TTC549 (cell line): ENCODE data around the gene ZNF655.
"Not testable (repeated sequence)": the region's sequence is repeated elsewhere in the genome, so short reads cannot be mapped to it uniquely, and the experiment has no call there.

ENCODE experiments used
- FAIRE-seq: peaks from 2 replicates; lab custom pipeline; 2012; peaks lifted over from hg19 to GRCh38; lab: Jason Lieb, UNC

ZNF655 gene, protein sequence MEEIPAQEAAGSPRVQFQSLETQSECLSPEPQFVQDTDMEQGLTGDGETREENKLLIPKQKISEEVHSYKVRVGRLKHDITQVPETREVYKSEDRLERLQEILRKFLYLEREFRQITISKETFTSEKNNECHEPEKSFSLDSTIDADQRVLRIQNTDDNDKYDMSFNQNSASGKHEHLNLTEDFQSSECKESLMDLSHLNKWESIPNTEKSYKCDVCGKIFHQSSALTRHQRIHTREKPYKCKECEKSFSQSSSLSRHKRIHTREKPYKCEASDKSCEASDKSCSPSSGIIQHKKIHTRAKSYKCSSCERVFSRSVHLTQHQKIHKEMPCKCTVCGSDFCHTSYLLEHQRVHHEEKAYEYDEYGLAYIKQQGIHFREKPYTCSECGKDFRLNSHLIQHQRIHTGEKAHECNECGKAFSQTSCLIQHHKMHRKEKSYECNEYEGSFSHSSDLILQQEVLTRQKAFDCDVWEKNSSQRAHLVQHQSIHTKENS

DNA sequence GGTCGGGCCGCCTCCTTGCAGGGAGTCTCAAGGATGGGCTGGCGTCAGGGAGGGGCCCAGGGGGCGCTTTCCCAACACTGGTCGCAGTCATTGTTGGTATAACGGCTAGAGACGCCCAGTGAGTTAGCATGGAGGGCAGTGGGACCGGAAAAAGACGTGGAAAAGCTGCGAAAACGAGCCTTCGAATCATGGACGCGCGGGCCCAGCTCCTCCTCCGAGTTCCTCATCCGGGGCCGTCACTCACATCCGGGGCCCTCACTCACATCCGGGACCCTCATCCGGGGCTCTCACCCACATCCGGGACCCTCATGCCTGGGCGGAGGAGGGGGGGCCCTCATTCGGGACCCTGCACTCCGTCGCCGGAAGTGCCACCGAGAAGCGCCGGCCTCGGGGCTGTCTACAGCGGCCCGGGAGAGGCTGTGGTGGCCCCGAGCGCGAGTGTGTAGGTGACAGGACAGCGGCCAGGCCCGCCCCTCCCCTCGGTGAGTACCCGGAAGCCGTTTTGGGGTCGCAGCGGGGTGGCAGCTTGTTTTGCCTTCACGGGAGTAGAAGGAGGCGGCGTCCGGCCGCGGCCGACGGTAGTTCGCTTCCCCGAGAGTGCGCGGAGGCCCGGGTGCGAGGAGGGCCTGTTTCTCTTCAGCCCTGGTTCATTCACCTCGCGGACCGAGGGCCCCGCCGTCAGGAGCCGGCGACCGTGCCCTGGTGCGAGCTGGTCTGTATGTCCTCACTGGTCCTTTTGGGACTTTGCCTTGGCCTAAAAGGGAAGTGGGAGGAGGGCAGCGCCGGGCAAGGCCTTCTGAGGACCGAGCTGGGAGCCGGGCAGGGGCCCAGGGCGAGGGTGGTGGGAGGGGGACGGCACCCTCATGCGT lies at the start of gene ZNF655:
ZNF655 (plus strand) TSS at position 337 of the 869 bp plus-strand sequence. CDS start 1,918 bp downstream, outside the sequence.
- no peak for FAIRE-seq

DNA sequence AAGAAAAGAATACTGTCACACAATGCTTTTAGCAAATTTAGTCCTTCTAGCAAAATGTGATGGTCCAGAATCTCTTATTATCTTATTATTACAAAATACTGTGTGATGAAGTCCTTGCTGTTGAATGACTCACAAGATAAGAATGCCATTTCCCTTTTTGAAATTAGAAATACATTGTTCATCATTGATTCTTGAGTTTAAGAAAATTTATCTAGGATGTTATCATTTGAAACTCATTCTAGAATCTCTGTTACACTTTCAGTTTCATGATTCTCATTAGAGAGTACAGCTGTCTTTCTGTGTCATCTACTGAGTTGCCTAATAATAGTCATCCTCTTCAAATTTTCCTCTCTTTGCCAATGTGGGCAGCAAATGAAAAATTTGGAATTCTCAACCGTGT lies 44.4 kb upstream of the ZNF655 start:
- no peak for FAIRE-seq

DNA sequence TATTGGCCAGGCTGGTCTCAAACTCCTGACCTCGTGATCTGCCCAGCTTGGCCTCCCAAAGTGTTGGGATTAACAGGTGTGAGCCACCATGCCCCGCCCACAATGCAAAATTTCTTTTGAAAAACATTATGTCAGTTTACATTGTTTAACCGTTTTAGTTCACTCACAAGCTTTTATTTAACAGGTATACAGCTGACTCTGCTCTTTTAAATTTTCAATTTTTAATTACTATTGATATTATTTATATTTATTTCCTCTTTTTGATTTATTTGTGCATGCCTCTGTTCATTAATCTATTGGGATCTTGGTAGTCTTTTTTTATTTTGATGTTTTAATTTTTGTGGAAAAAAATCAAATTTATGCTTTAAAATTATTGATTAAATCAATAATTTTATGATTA lies 37.0 kb upstream of the ZNF655 start:
- no peak for FAIRE-seq

DNA sequence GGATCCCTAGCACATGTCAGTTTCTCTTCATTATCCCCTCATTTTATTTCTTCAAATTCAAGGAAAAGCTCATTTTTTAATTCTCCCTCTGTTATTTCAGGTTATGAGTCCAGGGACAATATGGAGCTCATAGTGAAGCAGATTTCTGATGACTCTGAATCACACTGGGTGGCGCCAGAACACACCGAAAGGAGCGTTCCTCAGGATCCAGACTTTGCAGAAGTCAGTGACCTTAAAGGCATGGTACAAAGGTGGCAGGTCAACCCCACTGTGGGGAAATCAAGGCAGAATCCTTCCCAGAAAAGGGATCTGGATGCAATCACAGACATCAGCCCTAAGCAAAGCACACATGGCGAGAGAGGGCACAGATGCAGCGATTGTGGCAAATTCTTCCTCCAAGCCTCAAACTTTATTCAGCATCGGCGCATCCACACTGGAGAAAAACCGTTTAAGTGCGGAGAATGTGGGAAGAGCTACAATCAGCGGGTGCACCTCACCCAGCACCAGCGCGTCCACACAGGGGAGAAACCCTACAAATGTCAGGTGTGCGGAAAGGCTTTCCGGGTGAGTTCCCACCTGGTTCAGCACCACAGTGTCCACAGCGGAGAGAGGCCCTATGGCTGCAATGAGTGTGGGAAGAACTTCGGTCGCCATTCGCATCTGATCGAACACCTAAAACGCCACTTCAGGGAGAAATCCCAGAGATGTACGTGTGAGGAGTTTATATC lies 32.6 kb upstream of the ZNF655 start:
- FAIRE-seq: no peak

DNA sequence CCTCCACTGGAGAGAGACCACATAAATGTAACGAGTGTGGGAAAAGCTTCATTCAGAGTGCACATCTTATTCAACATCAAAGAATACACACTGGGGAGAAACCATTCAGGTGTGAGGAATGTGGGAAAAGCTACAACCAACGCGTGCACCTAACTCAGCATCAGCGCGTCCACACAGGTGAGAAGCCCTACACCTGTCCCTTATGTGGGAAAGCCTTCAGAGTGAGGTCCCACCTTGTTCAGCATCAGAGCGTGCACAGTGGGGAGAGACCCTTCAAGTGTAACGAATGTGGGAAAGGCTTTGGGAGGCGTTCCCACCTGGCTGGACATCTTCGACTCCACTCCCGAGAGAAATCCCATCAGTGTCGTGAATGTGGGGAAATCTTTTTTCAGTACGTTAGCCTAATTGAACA lies 27.1 kb upstream of the ZNF655 start:
- no peak for FAIRE-seq

DNA sequence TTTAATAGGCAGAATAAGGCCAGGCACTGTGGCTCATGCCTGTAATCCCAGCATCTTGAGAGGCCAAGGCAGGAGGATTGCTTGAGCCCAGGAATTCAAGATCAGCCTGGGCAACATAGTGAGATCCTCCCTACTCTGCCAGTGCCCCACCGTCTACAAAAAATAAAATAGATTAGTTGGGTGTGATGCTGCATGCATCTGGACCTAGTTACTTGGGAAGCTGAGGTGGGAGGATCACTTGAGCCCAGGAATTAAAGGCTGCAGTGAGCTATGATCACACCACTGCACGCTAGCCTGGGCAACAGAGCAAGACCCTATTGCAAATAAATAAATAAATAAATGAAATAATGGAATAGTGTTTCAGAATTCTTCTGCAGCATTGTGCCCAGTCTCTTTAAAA lies 22.8 kb upstream of the ZNF655 start:
- no peak for FAIRE-seq

DNA sequence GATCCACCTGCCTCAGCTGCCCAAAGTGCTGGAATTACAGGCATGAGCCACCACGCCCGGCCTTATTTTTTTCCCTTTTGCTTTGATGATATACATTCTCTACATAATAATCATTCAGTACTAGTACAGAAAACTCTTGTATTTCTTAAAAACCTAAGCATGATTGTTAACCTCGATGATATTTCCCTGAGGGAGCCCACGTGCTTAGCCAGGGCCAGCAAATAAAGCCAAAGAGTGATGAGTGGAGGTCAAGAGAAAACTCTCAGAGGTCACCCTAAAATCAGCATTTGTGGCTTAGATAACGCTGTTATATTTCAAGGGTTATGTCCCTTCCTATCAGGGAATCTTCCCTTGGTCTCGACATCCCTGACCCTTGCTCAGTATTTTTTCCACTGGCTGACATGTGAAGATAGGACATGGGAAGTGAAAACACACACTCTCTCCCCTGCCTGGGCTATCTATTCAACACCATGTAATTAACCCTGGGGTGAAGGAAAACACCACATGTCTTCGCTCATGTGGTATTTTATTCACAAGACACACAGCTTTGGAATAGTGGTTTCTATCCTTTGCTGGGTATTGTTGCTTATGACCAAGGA lies 19.1 kb upstream of the ZNF655 start:
- FAIRE-seq: no peak

DNA sequence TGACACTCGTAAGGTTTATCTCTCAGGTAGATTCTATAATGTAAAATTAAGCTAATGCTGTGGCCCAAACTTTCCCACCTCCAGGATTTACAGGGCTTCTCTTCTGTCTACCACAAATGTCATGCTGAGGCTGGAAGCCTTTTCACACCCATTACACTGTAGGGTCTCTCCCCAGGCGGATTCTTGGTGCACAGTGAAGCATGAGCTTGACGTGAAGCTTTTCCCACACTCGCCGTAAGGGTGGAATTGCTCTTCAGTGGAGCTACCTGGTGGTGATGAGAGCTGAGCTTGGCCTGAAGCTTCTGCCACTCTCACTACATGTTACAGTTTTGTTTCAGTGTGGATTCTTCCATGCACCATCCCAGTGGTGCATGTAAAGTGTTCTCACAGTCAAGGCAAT lies 17.9 kb upstream of the ZNF655 start:
- FAIRE-seq: no peak

DNA sequence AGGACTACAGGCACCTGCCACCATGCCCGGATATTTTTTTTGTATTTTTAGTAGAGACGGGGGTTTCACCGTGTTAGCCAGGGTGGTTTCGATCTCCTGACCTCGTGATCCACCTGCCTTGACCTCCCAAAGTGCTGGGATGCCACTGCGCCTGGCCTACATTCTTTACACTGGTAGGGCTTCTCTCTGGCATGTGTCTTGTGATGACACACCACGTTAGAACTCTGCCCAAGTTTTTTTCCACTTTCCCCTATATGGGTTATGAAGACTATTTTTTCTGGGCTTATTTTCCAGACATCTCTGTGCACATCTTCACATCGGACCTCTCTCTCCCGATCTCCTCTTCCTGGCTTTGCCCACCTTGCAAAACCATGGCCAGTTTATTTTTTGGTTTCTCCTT lies 17.2 kb upstream of the ZNF655 start:
- FAIRE-seq: no peak

DNA sequence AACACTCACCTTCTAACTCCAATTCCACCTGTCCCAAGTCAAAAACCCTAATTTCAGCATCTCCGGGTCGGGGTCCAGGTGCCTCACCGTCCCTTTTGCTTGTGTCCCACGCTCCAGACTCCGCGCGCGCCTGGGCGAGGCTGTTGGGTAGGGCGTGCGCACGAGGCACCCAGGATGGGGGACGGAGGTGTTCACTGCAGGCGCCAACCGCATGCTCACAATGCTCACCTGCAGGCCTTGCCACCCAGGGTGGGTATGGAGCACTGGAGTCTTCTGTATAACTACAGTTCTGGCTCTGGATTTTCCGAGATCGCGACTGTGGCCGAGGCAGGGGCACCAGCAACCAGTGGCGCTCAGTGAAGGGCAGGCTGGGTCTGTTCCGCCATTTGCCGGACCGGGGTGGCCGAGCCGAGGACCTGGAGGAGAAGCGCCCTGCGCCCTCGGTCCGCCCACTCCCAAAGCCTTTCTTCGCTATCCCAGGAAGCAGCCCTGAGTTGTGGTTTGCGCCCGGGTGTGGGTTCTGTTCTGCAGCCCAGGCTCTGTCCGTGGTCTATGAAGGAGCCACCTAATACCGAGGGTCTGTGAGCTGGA lies 15.3 kb upstream of the ZNF655 start:
- no peak for FAIRE-seq

DNA sequence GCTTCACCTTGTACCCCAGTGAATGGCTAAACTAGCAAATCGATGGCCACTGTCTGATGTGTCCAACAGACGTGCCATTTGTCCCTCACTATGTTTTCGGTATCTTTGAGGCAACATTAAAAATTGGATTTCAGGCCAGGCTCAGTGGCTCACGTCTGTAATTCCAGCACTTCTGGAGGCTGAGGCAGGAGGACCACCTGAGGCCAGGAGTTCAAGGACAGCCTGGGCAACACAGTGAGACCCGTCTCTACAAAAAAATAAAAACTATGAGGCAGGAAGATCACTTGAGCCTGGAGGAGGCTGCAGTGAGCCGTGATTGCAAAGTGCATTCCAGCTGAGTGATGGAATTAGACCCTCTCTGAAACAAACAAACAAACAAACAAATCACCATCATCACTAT lies 14.5 kb upstream of the ZNF655 start:
- no peak for FAIRE-seq

DNA sequence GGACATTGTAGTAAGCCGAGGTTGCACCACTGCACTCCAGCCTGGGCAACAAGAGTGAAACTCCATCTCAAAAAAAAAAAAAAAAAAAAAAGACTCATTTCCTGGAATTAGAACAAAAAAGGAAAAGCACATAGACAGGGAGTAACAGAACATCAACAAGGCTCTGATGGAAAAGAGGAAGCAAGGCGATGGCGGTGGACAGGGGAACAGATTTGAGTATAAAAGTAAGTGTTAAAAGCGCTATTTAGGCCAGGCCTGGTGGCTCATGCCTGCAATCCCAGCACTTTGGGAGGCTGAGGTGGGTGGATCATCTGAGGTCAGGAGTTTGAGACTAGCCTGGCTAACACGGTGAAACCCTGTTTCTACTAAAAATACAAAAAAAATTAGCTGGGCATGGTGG lies 13.1 kb upstream of the ZNF655 start:
- not testable (repeated sequence) for FAIRE-seq

DNA sequence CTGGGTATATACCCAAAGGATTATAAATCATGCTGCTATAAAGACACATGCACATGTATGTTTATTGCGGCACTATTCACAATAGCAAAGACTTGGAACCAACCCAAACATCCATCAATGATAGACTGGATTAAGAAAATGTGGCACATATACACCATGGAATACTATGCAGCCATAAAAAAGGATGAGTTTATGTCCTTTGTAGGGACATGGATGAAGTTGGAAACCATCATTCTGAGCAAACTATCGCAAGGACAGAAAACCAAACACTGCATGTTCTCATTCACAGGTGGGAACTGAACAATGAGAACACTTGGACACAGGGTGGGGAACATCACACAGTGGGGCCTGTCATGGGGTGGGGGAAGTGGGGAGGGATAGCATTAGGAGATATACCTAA lies 8.9 kb upstream of the ZNF655 start:
- not testable (repeated sequence) for FAIRE-seq

DNA sequence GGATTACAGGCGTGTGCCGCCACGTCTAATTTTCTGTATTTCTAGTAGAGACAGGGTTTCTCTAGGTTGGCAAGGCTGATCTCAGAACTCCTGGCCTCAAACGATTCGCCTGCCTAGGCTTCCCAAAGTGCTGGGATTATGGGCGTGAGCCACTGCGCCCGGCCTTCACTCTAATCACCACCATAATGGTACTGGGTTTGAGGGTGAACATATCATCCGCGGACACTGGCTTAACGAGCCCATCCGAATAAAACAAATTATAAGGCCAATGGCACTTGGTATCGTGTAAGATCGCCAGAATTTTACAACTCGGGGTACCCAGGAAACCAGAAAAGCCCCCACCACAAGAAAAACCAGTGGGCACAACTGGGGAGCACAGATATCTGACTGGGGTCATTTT lies 7.1 kb upstream of the ZNF655 start:
- no peak for FAIRE-seq

DNA sequence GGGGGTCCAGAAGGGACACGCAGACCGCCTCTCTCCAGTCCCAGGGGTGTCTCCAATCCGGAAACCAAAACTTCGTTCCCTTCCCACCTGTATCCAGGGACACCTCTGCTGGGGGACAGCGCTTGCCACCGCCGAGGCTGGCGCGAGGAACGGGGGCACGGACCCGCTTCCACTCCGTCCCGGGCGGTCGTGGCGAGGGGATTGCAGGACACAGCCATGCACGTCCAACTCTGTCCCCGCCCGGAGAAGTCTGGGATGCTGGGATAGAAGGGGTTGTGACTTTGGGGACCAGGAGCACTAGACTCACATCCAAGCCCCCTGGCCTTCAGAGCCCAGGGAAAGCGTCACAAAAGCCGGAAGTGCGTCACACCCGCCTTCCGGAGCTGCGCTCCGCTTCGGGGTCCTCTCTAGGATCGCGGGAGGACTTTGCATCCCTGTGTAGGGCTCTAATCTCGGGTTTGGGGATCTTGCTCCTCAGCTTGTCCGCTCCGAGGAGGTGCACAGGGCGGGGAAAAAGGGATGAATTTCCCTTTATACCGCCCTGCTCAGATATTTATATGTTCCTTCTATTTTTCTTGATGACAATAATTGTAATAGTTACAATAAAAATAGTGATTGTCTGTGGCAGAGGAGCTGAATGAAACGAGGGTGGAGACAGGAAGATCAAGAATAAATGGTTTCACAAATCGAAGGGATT lies 6.5 kb upstream of the ZNF655 start, which contains the start of gene FAM200A:
FAM200A (minus strand) TSS at position 348 of the 697 bp plus-strand sequence. CDS start 3,707 bp downstream, outside the sequence.
- no peak for FAIRE-seq

DNA sequence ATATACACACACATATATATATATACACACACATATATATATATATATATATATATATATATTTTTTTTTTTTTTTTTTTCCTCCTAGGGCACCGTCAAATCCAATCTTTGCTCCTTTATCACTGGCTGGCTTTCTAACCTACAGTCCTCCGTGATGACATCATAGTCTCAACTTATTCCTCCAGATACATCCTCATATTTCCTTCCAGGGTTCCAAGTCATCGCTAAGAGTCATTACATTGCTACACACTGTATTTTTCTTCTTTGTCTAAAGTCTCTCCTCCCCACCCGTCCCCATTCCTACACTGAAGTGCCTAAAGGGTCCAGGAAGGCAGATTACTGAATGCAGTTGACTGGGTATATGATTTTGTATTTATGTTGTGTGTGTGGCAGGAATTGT lies 5.4 kb upstream of the ZNF655 start:
- no peak for FAIRE-seq

DNA sequence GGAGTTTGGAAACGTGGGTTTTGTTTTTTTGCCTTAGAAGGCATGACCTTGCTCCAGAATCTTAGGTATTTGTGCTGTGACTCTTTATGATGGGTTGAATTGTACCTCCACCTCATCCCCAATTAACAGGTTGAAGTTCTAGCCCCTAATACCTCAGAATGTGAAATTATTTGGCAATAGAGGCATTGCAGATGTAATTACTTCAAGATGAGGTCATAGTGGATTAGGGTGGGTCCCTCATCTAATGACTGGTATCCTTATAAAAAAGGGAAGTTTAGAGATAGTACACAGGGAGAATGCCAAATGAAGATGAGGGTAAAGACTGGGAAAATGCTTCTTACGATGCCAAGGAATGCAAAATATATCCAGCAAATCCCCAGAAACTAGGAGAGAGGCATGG lies 3.5 kb upstream of the ZNF655 start:
- no peak for FAIRE-seq

DNA sequence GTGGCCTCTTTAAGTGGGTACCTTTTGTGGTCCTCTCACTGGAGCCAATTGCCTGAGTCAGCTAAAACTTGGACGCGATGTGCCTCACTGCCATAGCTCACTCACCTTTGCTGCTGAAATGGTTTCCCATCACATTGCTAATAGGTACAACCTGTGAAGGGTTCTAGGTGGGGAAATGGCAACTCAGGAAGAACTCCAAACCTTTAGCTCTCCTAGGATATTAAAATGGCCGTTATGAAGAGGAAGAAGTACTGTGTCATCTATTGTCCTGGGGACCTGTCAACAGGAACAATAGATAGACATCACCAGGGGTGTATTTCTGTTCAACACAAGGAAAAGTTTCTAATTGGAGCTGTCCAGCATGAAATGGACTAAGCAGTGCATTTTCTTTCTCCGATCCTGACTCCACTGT lies 1.2 kb upstream of the ZNF655 start:
- FAIRE-seq: no peak

DNA sequence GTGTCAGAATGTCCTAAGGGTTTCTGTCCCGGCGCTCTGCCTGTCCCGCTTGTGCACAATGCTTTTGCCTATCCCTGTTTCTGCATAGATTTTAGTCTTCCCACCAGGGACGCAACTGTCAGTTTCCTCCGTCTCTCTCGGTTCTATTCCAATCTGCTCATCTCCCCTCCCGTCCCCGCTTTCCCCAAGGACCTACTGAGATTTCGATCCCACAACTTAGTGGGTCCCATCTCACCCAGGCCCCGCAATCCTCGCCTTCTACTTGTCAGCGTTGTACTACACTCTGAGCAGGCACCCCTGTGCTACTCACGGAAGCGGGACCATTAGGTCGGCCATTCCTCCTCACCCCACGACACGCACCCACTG lies 519 bp upstream of the ZNF655 start:
- no peak for FAIRE-seq

DNA sequence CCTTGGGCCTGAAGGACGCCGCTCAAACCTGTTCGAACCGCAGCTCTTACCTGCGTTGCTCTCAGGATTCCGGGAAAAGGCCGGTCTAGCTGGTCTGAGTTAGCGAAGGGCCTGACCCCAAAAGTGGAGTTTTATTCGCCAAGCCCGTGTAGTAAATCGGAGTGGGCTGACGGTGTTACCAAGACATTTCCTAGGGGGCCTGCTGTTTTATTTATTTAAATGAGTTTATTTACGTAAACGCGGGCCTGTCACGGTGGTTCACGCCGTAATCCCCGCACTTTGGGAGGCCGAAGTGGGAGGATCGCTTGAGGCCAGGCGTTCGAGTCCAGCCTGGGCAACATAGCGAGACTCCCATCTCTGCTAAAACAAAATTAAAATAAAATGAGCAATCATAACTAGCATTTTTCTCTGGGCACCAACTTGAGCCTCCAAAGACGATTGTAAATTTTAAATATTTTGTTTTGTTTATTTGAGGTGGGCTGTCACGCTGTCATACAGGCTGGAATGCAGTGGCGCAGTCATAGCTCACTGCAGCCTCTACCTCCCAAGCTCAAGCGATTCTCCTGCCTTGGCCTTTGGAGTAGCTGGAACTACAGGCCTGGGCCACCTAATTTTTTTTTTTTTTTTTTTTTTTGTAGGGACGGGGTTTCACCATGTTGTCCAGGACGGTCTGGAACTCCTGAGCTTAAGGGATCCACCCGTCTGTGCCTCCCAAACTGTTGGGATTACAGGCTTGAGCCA lies 903 bp downstream of the ZNF655 start:
- no peak for FAIRE-seq
